ENCODE measurements around the gene TMEM244. TPM values are rescaled to one million over a fixed set of nuclear protein-coding genes. Genes with fewer than 3 reads are reported as not detected.
A peak's percentile ranks its signal among the peaks of the same experiment; 100 is the strongest.

Gene TMEM244
- total and polyA plus RNA-seq, 9 of the 15 experiments (the other 6 are each of a cell fraction or from before 2014, with no cell fraction given): not detected

- TF ChIP-seq ZBTB5 (IDR thresholded peaks at IDR 0.05) (no peak), CLOCK (CRISPR knock-in tag; IDR thresholded peaks at IDR 0.05; ENCODE audit: borderline replicate concordance) (no peak), SNIP1 (IDR thresholded peaks at IDR 0.05; ENCODE audit: low read depth) (no peak), ASH1L (IDR thresholded peaks at IDR 0.05; ENCODE audit: borderline replicate concordance, low read depth, partially characterized antibody) (no peak), ZBTB26 (CRISPR knock-in tag; IDR thresholded peaks at IDR 0.05) (no peak), ATF1 (CRISPR knock-in tag; IDR thresholded peaks at IDR 0.05) (no peak), ATF1 (tag; IDR thresholded peaks at IDR 0.05) (no peak), ZNF280B (CRISPR knock-in tag; IDR thresholded peaks at IDR 0.05) (no peak), TAL1 (IDR thresholded peaks at IDR 0.05) (peak; percentile 92), PPARD (CRISPR knock-in tag; IDR thresholded peaks at IDR 0.05) (no peak), ZNF518B (CRISPR knock-in tag; IDR thresholded peaks at IDR 0.05) (no peak), HIVEP1 (CRISPR knock-in tag; IDR thresholded peaks at IDR 0.05) (no peak), PKNOX1 (IDR thresholded peaks at IDR 0.05) (0 out of 2 replicates have a peak, but pooled peaks have one; percentile 19), NFE2L1 (tag; IDR thresholded peaks at IDR 0.05; ENCODE audit: borderline replicate concordance, low read depth) (no peak), PML (IDR thresholded peaks at IDR 0.05; ENCODE audit: low read length) (peak; percentile 87), ZNF212 (CRISPR knock-in tag; IDR thresholded peaks at IDR 0.05) (no peak), PTRF (tag; IDR thresholded peaks at IDR 0.05) (no peak)
Observed at GRCh38 chr6:129852257-129852858, 8.8 kb downstream of the TMEM244 start (continued).

All from K562 (cell line).